GM12878 (cell line): ENCODE data around the gene DIP2C. TPM values are rescaled to one million over a fixed set of nuclear protein-coding genes. Genes with fewer than 3 reads are reported as not detected.

Source experiments
- ATAC-seq: fragments of 200-7000 bp; cut with Tn5 transposase; 3 replicates; pipeline ENCODE4 v1.9.1; 2020; ENCODE audit warnings: mild to moderate bottlenecking, moderate library complexity
- BruUV-seq: library from RNA; stranded (reverse); fragments of 400-500 nt; replicated peaks from 2 replicates; lab custom pipeline; 2021; lab: Mats Ljungman, UMichigan
- CTCF ChIA-PET: fragments of 300-600 bp; sonication (Branson Sonifier 250); formaldehyde crosslinking; extraction: SDS; loops from one replicate; lab custom pipeline; 2021; ENCODE audit warnings: inconsistent platforms; lab: Yijun Ruan, JAX
- POLR2A ChIA-PET: fragments of 350-600 bp; formaldehyde crosslinking; extraction: SDS; loops from one replicate; lab custom pipeline; 2021; ENCODE audit warnings: inconsistent platforms; lab: Charles Lee
- RAD21 ChIA-PET: fragments of 300-600 bp; sonication (Branson Sonifier 250); formaldehyde crosslinking; loops from one replicate; lab custom pipeline; 2023; ENCODE audit warnings: antibody characterized with exemption; ENCODE audit not compliant: unreplicated experiment; lab: Charles Lee
- SMC1A ChIA-PET: fragments of 300-600 bp; sonication (Branson Sonifier 250); formaldehyde crosslinking; loops from one replicate; lab custom pipeline; 2023; ENCODE audit not compliant: unreplicated experiment, uncharacterized antibody; lab: Charles Lee
- DNase-seq: peaks from one replicate; pipeline ENCODE4 v3.0.0-alpha.2; 2011; ENCODE audit warnings: low read depth, low spot score
- FAIRE-seq: peaks from 3 replicates; lab custom pipeline; 2011; peaks lifted over from hg19 to GRCh38; lab: Jason Lieb, UNC
- H2AFZ ChIP-seq: 2 replicates; pipeline ENCODE4 v1.6.0; 2011; ENCODE audit warnings: low read depth, low read length, control low read depth; ENCODE audit not compliant: control insufficient read depth
- H3K27ac ChIP-seq: 2 replicates; pipeline ENCODE4 v1.5.1; 2011; ENCODE audit warnings: control low read depth; ENCODE audit not compliant: control insufficient read depth, insufficient read depth
- H3K27me3 ChIP-seq, 2 experiments: replicated peaks in 1 of 2; 2 replicates each; pipeline versions ENCODE4 v1.6.0 to v1.6.1; 2011; ENCODE audit warnings: low read length in 1 of 2; ENCODE audit not compliant: control insufficient read depth in 2 of 2, insufficient read depth in 2 of 2
- H3K36me3 ChIP-seq, 2 experiments: 2 replicates each; pipeline ENCODE4 v1.5.1; 2011; ENCODE audit warnings: low read length in 1 of 2; ENCODE audit not compliant: control insufficient read depth in 2 of 2, insufficient read depth in 2 of 2
- H3K4me1 ChIP-seq: 2 replicates; pipeline ENCODE4 v1.6.1; 2011; ENCODE audit warnings: mild to moderate bottlenecking, low read length, moderate library complexity, mixed read lengths; ENCODE audit not compliant: control insufficient read depth, insufficient read depth
- H3K4me2 ChIP-seq: 2 replicates; pipeline ENCODE4 v1.6.0; 2011; ENCODE audit warnings: control low read depth; ENCODE audit not compliant: control insufficient read depth, insufficient read depth
- H3K4me3 ChIP-seq: fragments of 200-600 bp; sonication (generic); 2 replicates; pipeline ENCODE4 v1.5.1; 2016
- H3K79me2 ChIP-seq: 2 replicates; pipeline ENCODE4 v1.6.0; 2011; ENCODE audit warnings: low read length; ENCODE audit not compliant: control insufficient read depth, insufficient read depth
- H3K9ac ChIP-seq: 2 replicates; pipeline ENCODE4 v1.8.0; 2011; ENCODE audit warnings: low read length, control low read depth, mixed read lengths; ENCODE audit not compliant: control insufficient read depth, insufficient read depth
- H3K9me3 ChIP-seq: replicated peaks from 3 replicates; pipeline ENCODE4 v1.5.1; 2011; ENCODE audit warnings: mild to moderate bottlenecking, low read length; ENCODE audit not compliant: control insufficient read depth, insufficient read depth
- H4K20me1 ChIP-seq: 2 replicates; pipeline ENCODE4 v1.6.0; 2011; ENCODE audit not compliant: control insufficient read depth, insufficient read depth
- CBFB ChIP-seq: IDR thresholded peaks from 2 replicates; pipeline ENCODE4 v1.6.1; 2016; ENCODE audit warnings: antibody characterized with exemption, low read depth
- JUND ChIP-seq: IDR thresholded peaks from 2 replicates; pipeline ENCODE4 v1.6.1; 2012; ENCODE audit warnings: low read depth, mild to moderate bottlenecking, low read length, improper control_type of control experiment, moderate library complexity
- MYC ChIP-seq: IDR thresholded peaks from 2 replicates; pipeline ENCODE4 v1.6.1; 2011; ENCODE audit warnings: mild to moderate bottlenecking, low read length, moderate library complexity, inconsistent platforms; ENCODE audit not compliant: insufficient read depth, insufficient replicate concordance, insufficient read length, severe bottlenecking
- POLR2AphosphoS5 ChIP-seq: IDR thresholded peaks from 2 replicates; pipeline ENCODE4 v1.6.1; 2011; ENCODE audit warnings: mild to moderate bottlenecking, low read length, inconsistent platforms
- RFX5 ChIP-seq: IDR thresholded peaks from 2 replicates; pipeline ENCODE4 v1.6.1; 2011; ENCODE audit warnings: low read depth, low read length, improper control_type of control experiment
- SUPT20H ChIP-seq: IDR thresholded peaks from 2 replicates; pipeline ENCODE4 v1.6.1; 2011; ENCODE audit warnings: low read depth, mild to moderate bottlenecking, low read length, moderate library complexity, borderline replicate concordance; ENCODE audit not compliant: control insufficient read depth
- ZNF24 ChIP-seq: fragments of 450-650 bp; IDR thresholded peaks from 2 replicates; pipeline ENCODE4 v1.6.1; 2017; ENCODE audit warnings: antibody characterized with exemption, mild to moderate bottlenecking
- WGBS: methylation state at CpG from one replicate; pipeline ENCODE4 v1.1.6; 2016; ENCODE audit warnings: low lambda C conversion rate; ENCODE audit not compliant: insufficient replicate concordance, insufficient coverage; ENCODE audit errors: missing lambda C conversion rate; 5-methylcytosine and 5-hydroxymethylcytosine counted together
- in situ Hi-C: fragments of 300-500 bp; cut with MboI; formaldehyde crosslinking; loops from 9 replicates; pipeline ENCODE4 v1.14.3; 2018; ENCODE audit warnings: mixed read lengths
- intact Hi-C: fragments of 100-400 bp; cut with micrococcal nuclease; formaldehyde crosslinking; loops from one replicate; pipeline ENCODE4 v1.14.2; 2022; ENCODE audit not compliant: unreplicated experiment
- polyA plus RNA-seq, 11 experiments: library from polyadenylated mRNA; depleted of rRNA in 4 of 11; unstranded in 6 of 11; stranded (reverse) in 5 of 11; fragments of >200 nt; fragmentation: Nextera tagmentation in 4 of 11; fragmentation: Illumina TruSeq in 1 of 11; extraction: Ambion mirVana in 4 of 11; extraction: Trizol in 1 of 11; gene quantifications; 1 replicate in 1 of 11; 2 replicates in 10 of 11; pipeline versions ENCODE4 v1.2.1 to v1.2.3, GENCODE V29; 2011 to 2016; ENCODE audit warnings: inconsistent platforms in 2 of 11, missing spikeins in 2 of 11, low read depth in 1 of 11
- total RNA-seq, 4 experiments: library from RNA; depleted of rRNA in 3 of 4; stranded (reverse); fragments of >200 nt in 3 of 4; fragmentation: Illumina TruSeq in 1 of 4; extraction: Trizol in 1 of 4; gene quantifications; 2 replicates each; pipeline versions ENCODE4 v1.2.1 to v1.2.3, GENCODE V29; 2013 to 2021
- TF ChIP-seq, protein P1 (sequence below): fragments of 450-650 bp; formaldehyde crosslinking; IDR thresholded peaks from 2 replicates; pipeline ENCODE4 v1.5.0; 2022; ENCODE audit warnings: mild to moderate bottlenecking, missing genetic modification characterization
- TF ChIP-seq, protein P2 (sequence below): fragments of 450-650 bp; IDR thresholded peaks from 2 replicates; pipeline ENCODE4 v1.6.1; 2014; ENCODE audit warnings: mild to moderate bottlenecking
- TF ChIP-seq, protein P3 (sequence below): fragments of 450-650 bp; IDR thresholded peaks from 2 replicates; pipeline ENCODE4 v1.6.1; 2016; ENCODE audit warnings: mild to moderate bottlenecking

DIP2C gene
- total and polyA plus RNA-seq, 10 of the 15 experiments (the other 5 are each of a cell fraction or from before 2014, with no cell fraction given): 0.01 to 0.10 (median 0.06) TPM

DNA sequence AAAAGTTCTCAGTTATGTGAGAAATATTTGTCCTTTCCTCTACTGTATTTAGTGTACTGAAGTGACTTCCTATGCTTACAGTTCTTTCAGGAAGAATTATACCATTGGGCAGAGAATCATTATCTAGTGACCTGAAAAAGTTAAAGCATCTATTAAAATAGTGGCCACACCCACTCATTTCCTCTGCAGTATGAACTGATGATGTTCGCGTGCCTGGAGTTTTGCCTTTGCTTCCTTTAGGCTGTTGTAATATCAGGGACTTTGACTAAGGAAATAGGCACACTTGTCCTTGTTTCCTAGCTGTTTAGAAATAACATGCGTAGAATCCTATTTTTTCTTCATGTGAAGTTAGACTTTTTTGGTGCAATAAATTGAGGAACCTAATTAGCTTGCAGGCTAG is 453.6 kb downstream of the DIP2C start:
- no peak overlapping the region for H3K4me2 ChIP-seq
- POLR2A ChIA-PET: no interaction called here
- H3K4me1 ChIP-seq: no peaks in the 10 kb centered on the region
- no TSS peak for BruUV-seq
- H3K9ac ChIP-seq: no peak overlapping the region
- DNase-seq (no peak), FAIRE-seq (no peak), ATAC-seq (no peak)
- TF ChIP-seq POLR2AphosphoS5 (no peak), JUND (no peak), CBFB (no peak), ZNF24 (no peak)
- SMC1A ChIA-PET: interaction anchor here (0.6 kb wide), 1 partner anchor 11 kb away, joined by 3 read pairs; no protein-coding TSS in a partner anchor
- H3K27ac ChIP-seq: no peak overlapping the region
- CTCF ChIA-PET: no interaction called here
- intact Hi-C loops: no loop called here
- RAD21 ChIA-PET: no interaction called here
- no peaks in the 10 kb centered on the region; a peak in 3 of 4 replicates for H3K36me3 ChIP-seq
- in situ Hi-C loops: no loop called here
- H3K27me3 ChIP-seq: no peaks in the 10 kb centered on the region
- H2AFZ ChIP-seq: no peak overlapping the region
- 100% methylated on average over 3 of the region's 3 CpGs for WGBS
- no peaks in the 10 kb centered on the region for H3K79me2 ChIP-seq
- H3K4me3 ChIP-seq: no peak overlapping the region
- H3K9me3 ChIP-seq: no peaks in the 10 kb centered on the region
- H4K20me1 ChIP-seq: no peaks in the 10 kb centered on the region

DNA sequence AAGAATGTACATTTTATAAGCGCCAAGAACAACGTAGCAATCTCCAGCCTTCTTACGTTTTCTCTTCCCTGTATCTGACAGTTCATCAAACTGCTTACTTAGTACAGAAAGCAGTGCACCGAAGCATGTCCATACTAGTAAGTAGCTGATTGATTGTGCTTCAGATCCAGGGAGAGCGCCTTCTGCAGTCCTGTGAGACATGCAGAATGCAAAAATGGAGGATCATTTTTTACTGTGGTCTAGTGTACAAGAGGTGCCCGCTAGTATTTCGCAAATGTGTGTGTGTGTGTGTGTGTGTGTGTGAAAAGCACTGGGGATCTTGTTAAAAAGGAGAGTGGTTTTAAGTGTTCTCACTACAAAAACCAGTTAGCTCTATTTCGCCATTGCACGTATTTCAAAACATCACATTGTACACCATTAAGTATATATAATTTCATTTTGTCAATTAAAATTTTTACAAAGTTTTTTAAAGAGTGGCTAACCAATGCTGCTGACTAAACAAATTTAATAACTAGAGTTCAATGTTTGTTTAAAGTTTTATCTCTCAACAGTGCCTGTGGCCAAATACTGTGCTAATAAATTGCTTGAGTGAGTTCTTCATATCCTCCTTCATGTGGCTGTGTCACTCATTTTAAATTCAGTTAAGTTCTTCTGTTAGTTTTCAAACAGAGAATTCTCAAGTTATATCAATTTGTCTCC is 454.6 kb downstream of the DIP2C start:
- Histone ChIP-seq H3K4me3 (no peak overlapping the region), H3K36me3 (no peaks in the 10 kb centered on the region; a peak in 2 of 4 replicates), H3K4me2 (no peak overlapping the region), H3K27me3 (no peaks in the 10 kb centered on the region), H3K27ac (no peak overlapping the region), H4K20me1 (no peaks in the 10 kb centered on the region), H3K9ac (no peak overlapping the region), H2AFZ (no peak overlapping the region), H3K9me3 (no peaks in the 10 kb centered on the region), H3K79me2 (no peaks in the 10 kb centered on the region), H3K4me1 (no peaks in the 10 kb centered on the region)
- ChIA-PET RAD21 (no interaction called here), POLR2A (no interaction called here), CTCF (no interaction called here), SMC1A (no interaction called here)
- TF ChIP-seq RFX5 (no peak), MYC (no peak), SUPT20H (no peak)
- TF ChIP-seq, protein P1, sequence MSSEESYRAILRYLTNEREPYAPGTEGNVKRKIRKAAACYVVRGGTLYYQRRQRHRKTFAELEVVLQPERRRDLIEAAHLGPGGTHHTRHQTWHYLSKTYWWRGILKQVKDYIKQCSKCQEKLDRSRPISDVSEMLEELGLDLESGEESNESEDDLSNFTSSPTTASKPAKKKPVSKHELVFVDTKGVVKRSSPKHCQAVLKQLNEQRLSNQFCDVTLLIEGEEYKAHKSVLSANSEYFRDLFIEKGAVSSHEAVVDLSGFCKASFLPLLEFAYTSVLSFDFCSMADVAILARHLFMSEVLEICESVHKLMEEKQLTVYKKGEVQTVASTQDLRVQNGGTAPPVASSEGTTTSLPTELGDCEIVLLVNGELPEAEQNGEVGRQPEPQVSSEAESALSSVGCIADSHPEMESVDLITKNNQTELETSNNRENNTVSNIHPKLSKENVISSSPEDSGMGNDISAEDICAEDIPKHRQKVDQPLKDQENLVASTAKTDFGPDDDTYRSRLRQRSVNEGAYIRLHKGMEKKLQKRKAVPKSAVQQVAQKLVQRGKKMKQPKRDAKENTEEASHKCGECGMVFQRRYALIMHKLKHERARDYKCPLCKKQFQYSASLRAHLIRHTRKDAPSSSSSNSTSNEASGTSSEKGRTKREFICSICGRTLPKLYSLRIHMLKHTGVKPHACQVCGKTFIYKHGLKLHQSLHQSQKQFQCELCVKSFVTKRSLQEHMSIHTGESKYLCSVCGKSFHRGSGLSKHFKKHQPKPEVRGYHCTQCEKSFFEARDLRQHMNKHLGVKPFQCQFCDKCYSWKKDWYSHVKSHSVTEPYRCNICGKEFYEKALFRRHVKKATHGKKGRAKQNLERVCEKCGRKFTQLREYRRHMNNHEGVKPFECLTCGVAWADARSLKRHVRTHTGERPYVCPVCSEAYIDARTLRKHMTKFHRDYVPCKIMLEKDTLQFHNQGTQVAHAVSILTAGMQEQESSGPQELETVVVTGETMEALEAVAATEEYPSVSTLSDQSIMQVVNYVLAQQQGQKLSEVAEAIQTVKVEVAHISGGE (CRISPR knock-in tag): no peak
- TF ChIP-seq, protein P2, sequence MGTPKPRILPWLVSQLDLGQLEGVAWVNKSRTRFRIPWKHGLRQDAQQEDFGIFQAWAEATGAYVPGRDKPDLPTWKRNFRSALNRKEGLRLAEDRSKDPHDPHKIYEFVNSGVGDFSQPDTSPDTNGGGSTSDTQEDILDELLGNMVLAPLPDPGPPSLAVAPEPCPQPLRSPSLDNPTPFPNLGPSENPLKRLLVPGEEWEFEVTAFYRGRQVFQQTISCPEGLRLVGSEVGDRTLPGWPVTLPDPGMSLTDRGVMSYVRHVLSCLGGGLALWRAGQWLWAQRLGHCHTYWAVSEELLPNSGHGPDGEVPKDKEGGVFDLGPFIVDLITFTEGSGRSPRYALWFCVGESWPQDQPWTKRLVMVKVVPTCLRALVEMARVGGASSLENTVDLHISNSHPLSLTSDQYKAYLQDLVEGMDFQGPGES: no peak
- TF ChIP-seq, protein P3, sequence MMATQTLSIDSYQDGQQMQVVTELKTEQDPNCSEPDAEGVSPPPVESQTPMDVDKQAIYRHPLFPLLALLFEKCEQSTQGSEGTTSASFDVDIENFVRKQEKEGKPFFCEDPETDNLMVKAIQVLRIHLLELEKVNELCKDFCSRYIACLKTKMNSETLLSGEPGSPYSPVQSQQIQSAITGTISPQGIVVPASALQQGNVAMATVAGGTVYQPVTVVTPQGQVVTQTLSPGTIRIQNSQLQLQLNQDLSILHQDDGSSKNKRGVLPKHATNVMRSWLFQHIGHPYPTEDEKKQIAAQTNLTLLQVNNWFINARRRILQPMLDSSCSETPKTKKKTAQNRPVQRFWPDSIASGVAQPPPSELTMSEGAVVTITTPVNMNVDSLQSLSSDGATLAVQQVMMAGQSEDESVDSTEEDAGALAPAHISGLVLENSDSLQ: no peak
- over 99% methylated on average over 9 of the region's 9 CpGs for WGBS
- DNase-seq (no peak), ATAC-seq (no peak), FAIRE-seq (no peak)
- no TSS peak for BruUV-seq
- in situ Hi-C loops (no loop called here), intact Hi-C loops (no loop called here)
